IMR-90 (cell line): ENCODE results near the gene PDGFD. TPM values are rescaled to one million over a fixed set of nuclear protein-coding genes. Genes with fewer than 3 reads are reported as not detected.

Experiments used
- ATAC-seq: fragments of 200-7000 bp; cut with Tn5 transposase; 2 replicates; pipeline ENCODE4 v1.9.1; 2020; ENCODE audit warnings: low read depth, mild to moderate bottlenecking, moderate library complexity
- BruUV-seq: library from RNA; stranded (reverse); fragments of 400-500 nt; replicated peaks from 2 replicates; lab custom pipeline; 2021; lab: Mats Ljungman, UMichigan
- CTCF ChIA-PET: fragments of 300-600 bp; formaldehyde crosslinking; extraction: SDS; loops from one replicate; lab custom pipeline; 2021; ENCODE audit warnings: antibody characterized with exemption; lab: Yijun Ruan, JAX
- POLR2A ChIA-PET: fragments of 300-600 bp; sonication (Branson Sonifier 250); formaldehyde crosslinking; loops from one replicate; lab custom pipeline; 2022; ENCODE audit warnings: antibody characterized with exemption; ENCODE audit not compliant: unreplicated experiment; lab: Charles Lee
- DNase-seq: peaks from one replicate; pipeline ENCODE4 v3.0.0; 2013
- H2AFZ ChIP-seq: replicated peaks from 2 replicates; pipeline ENCODE3; 2013; ENCODE audit warnings: low read length, mild to moderate bottlenecking; ENCODE audit not compliant: poor library complexity
- H2AK5ac ChIP-seq: 2 replicates; pipeline ENCODE4 v1.6.1; 2013; ENCODE audit warnings: low read depth, low read length, inconsistent platforms
- H2AK9ac ChIP-seq: replicated peaks from 2 replicates; pipeline ENCODE3; 2013; ENCODE audit warnings: mild to moderate bottlenecking, low read depth, low read length, moderate library complexity; ENCODE audit not compliant: poor library complexity
- H2BK120ac ChIP-seq: 2 replicates; pipeline ENCODE4 v1.6.1; 2013; ENCODE audit warnings: low read depth, low read length, inconsistent platforms
- H2BK15ac ChIP-seq: 3 replicates; pipeline ENCODE4 v1.6.1; 2013; ENCODE audit warnings: low read depth, low read length, inconsistent platforms
- H2BK20ac ChIP-seq: 2 replicates; pipeline ENCODE4 v1.6.1; 2013; ENCODE audit warnings: low read depth, mild to moderate bottlenecking, inconsistent platforms, low read length, moderate library complexity
- H2BK5ac ChIP-seq: 2 replicates; pipeline ENCODE4 v1.6.1; 2013; ENCODE audit warnings: mild to moderate bottlenecking, low read depth, low read length, inconsistent platforms; ENCODE audit not compliant: poor library complexity, severe bottlenecking
- H3K14ac ChIP-seq: replicated peaks from 2 replicates; pipeline ENCODE4 v1.6.1; 2013; ENCODE audit warnings: low read depth, low read length, inconsistent platforms
- H3K18ac ChIP-seq: 2 replicates; pipeline ENCODE4 v1.6.1; 2013; ENCODE audit warnings: low read depth, low read length, control low read depth
- H3K23ac ChIP-seq: 2 replicates; pipeline ENCODE4 v1.6.1; 2013; ENCODE audit warnings: low read depth, low read length, inconsistent platforms
- H3K27ac ChIP-seq: 2 replicates; pipeline ENCODE4 v1.5.1; 2013; ENCODE audit warnings: mild to moderate bottlenecking, control low read depth, low read length; ENCODE audit not compliant: insufficient read depth
- H3K27me3 ChIP-seq: 2 replicates; pipeline ENCODE4 v1.6.1; 2013; ENCODE audit warnings: low read length; ENCODE audit not compliant: control insufficient read depth, insufficient read depth
- H3K36me3 ChIP-seq: 2 replicates; pipeline ENCODE4 v1.6.1; 2013; ENCODE audit warnings: low read length, mixed read lengths; ENCODE audit not compliant: control insufficient read depth, insufficient read depth
- H3K4ac ChIP-seq: 2 replicates; pipeline ENCODE4 v1.6.1; 2013; ENCODE audit warnings: low read depth, low read length, inconsistent platforms
- H3K4me1 ChIP-seq: 2 replicates; pipeline ENCODE4 v1.6.1; 2013; ENCODE audit warnings: low read length, mixed read lengths; ENCODE audit not compliant: control insufficient read depth, insufficient read depth
- H3K4me2 ChIP-seq: 2 replicates; pipeline ENCODE4 v1.6.1; 2013; ENCODE audit warnings: low read depth, mild to moderate bottlenecking, control low read depth, low read length, moderate library complexity
- H3K4me3 ChIP-seq: 2 replicates; pipeline ENCODE4 v1.5.1; 2013; ENCODE audit warnings: low read depth, mild to moderate bottlenecking, control low read depth, low read length, moderate library complexity; ENCODE audit not compliant: insufficient read depth
- H3K56ac ChIP-seq: 2 replicates; pipeline ENCODE4 v1.6.1; 2013; ENCODE audit warnings: low read length, inconsistent platforms; ENCODE audit not compliant: insufficient read depth; ENCODE audit errors: extremely low read depth
- H3K79me1 ChIP-seq, 2 experiments: 2 replicates each; pipeline ENCODE4 v1.6.1; 2013; ENCODE audit warnings: low read length in 2 of 2, inconsistent platforms in 1 of 2, low read depth in 1 of 2
- H3K9ac ChIP-seq: 2 replicates; pipeline ENCODE4 v1.6.1; 2013; ENCODE audit warnings: low read depth, low read length, control low read depth
- H3K9me1 ChIP-seq: 2 replicates; pipeline ENCODE4 v1.6.1; 2013; ENCODE audit warnings: low read length, inconsistent platforms; ENCODE audit not compliant: insufficient read depth
- H3K9me3 ChIP-seq: 2 replicates; pipeline ENCODE4 v1.6.1; 2013; ENCODE audit warnings: low read length; ENCODE audit not compliant: control insufficient read depth, insufficient read depth
- H4K20me1 ChIP-seq: 2 replicates; pipeline ENCODE4 v1.6.1; 2013; ENCODE audit warnings: low read length, inconsistent platforms; ENCODE audit not compliant: insufficient read depth
- H4K5ac ChIP-seq: 2 replicates; pipeline ENCODE4 v1.6.1; 2013; ENCODE audit warnings: mild to moderate bottlenecking, low read depth, low read length, control low read depth
- H4K8ac ChIP-seq, 2 experiments: 2 replicates each; pipeline ENCODE4 v1.6.1; 2013; ENCODE audit warnings: low read depth in 2 of 2, low read length in 2 of 2, control low read depth in 1 of 2, inconsistent platforms in 1 of 2
- H4K91ac ChIP-seq: 2 replicates; pipeline ENCODE4 v1.6.1; 2013; ENCODE audit warnings: low read depth, low read length, inconsistent platforms; ENCODE audit not compliant: insufficient read depth
- BHLHE40 ChIP-seq: fragments of 150-350 bp; IDR thresholded peaks from 2 replicates; pipeline ENCODE4 v1.6.1; 2016; ENCODE audit warnings: mild to moderate bottlenecking, low read depth, low read length
- CEBPB ChIP-seq: IDR thresholded peaks from 2 replicates; pipeline ENCODE4 v1.6.1; 2012; ENCODE audit warnings: low read depth, low read length, improper control_type of control experiment
- FOS ChIP-seq: fragments of 150-350 bp; IDR thresholded peaks from 2 replicates; pipeline ENCODE4 v1.6.1; 2016; ENCODE audit warnings: low read depth, low read length
- MXI1 ChIP-seq: IDR thresholded peaks from 2 replicates; pipeline ENCODE4 v1.6.1; 2012; ENCODE audit warnings: low read depth, mild to moderate bottlenecking, low read length, moderate library complexity, borderline replicate concordance
- POLR2A ChIP-seq: IDR thresholded peaks from 2 replicates; pipeline ENCODE4 v1.6.1; 2012; ENCODE audit warnings: mild to moderate bottlenecking, low read depth, low read length
- RAD21 ChIP-seq: IDR thresholded peaks from 2 replicates; pipeline ENCODE4 v1.6.1; 2012; ENCODE audit warnings: low read length, improper control_type of control experiment
- RFX5 ChIP-seq: IDR thresholded peaks from 2 replicates; pipeline ENCODE4 v1.8.0; 2012; ENCODE audit warnings: low read depth, mild to moderate bottlenecking, low read length, moderate library complexity
- WGBS, 2 experiments: methylation state at CpG; one replicate each; pipeline versions ENCODE4 v1.1.5 to v1.1.7; 2013; ENCODE audit warnings: missing lambda C conversion rate in 2 of 2; ENCODE audit not compliant: insufficient read length in 1 of 2; ENCODE audit errors: extremely low coverage in 2 of 2; 5-methylcytosine and 5-hydroxymethylcytosine counted together
- dilution Hi-C: fragments of 300-500 bp; cut with HindIII; formaldehyde crosslinking; loops from one replicate; pipeline ENCODE4 v1.14.3; 2018; ENCODE audit warnings: low sequenced_read_pairs; ENCODE audit not compliant: unreplicated experiment
- in situ Hi-C: fragments of 300-500 bp; cut with MboI; formaldehyde crosslinking; loops from 3 replicates; pipeline ENCODE4 v1.14.3; 2019; ENCODE audit warnings: low sequenced_read_pairs, inconsistent platforms, mixed read lengths
- intact Hi-C: fragments of 100-400 bp; cut with micrococcal nuclease; formaldehyde crosslinking; loops from 2 replicates; pipeline ENCODE4 v1.10.0; 2022
- polyA plus RNA-seq, 3 experiments: library from polyadenylated mRNA; depleted of rRNA; stranded (reverse); fragments of >200 nt; gene quantifications; 2 replicates each; pipeline ENCODE4 v1.2.3, GENCODE V29; 2012; ENCODE audit warnings: low replicate concordance in 1 of 3
- total RNA-seq: library from RNA; depleted of rRNA; stranded (reverse); fragments of >200 nt; gene quantifications from 2 replicates; pipeline ENCODE4 v1.2.3, GENCODE V29; 2012
- TF ChIP-seq, protein P1 (sequence below): fragments of 150-350 bp; IDR thresholded peaks from 2 replicates; pipeline ENCODE4 v1.6.1; 2017; ENCODE audit warnings: mild to moderate bottlenecking, antibody characterized with exemption, low read length, low read depth

PDGFD gene
- total and polyA plus RNA-seq, 2 of the 4 experiments (the other 2 are of a cell fraction), result 2.1 to 3.0 TPM

DNA sequence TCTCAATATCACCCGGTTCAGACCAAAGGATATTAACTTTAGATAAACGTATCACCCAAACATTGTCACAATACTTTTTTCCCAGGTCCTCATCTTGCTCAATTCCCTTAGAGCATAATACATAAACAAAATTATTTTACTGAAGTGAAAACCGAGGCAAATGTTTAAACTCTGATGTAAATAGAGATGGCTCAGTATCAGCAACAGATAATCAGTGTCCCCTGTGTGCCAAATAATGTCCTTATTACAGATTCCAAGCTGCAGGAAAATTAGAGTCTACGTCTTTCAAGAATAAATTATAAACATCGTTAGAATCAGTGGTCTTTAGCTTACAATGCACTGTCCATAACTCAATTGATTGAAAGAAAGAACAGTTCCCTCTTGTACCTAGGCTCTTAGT, 77.3 kb downstream of the PDGFD start:
- H2BK5ac ChIP-seq, result no peak overlapping the region
- dilution Hi-C loops, result no loop called here
- no TSS peak for BruUV-seq
- no CpG with 5 or more reads among the region's 5 CpGs for WGBS, 2 experiments
- no peak overlapping the region for H3K18ac ChIP-seq
- peaks cover 5% of the 10 kb centered on the region for H3K4me1 ChIP-seq
- in situ Hi-C loops, result no loop called here
- no peak overlapping the region for H3K4ac ChIP-seq
- ChIA-PET CTCF (interaction anchor here (0.6 to 1.2 kb wide), 5 partner anchors 15 to 659 kb away, joined by 3 to 7 read pairs (median 5); no protein-coding TSS in a partner anchor), POLR2A (no interaction called here)
- no peak overlapping the region for H4K8ac ChIP-seq
- H3K4me3 ChIP-seq, result no peak overlapping the region
- no peak overlapping the region for H3K9ac ChIP-seq
- no peak overlapping the region for H2AK5ac ChIP-seq
- no peak overlapping the region for H3K56ac ChIP-seq
- H3K4me2 ChIP-seq, result peak overlapping the region; percentile 2; the same call in 1 of the 2 replicates
- H2AK9ac ChIP-seq, result no peak overlapping the region
- no peak overlapping the region for H2AFZ ChIP-seq
- no peaks in the 10 kb centered on the region for H3K79me1 ChIP-seq
- H3K36me3 ChIP-seq, result no peaks in the 10 kb centered on the region
- no peak for TF ChIP-seq POLR2A
- TF ChIP-seq CEBPB, result no peak
- no peak for TF ChIP-seq RFX5
- TF ChIP-seq MXI1, result no peak
- no peak for TF ChIP-seq RAD21
- TF ChIP-seq BHLHE40, result no peak
- TF ChIP-seq, protein P1, sequence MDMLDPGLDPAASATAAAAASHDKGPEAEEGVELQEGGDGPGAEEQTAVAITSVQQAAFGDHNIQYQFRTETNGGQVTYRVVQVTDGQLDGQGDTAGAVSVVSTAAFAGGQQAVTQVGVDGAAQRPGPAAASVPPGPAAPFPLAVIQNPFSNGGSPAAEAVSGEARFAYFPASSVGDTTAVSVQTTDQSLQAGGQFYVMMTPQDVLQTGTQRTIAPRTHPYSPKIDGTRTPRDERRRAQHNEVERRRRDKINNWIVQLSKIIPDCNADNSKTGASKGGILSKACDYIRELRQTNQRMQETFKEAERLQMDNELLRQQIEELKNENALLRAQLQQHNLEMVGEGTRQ, result no peak
- TF ChIP-seq FOS, result no peak
- H2BK20ac ChIP-seq, result no peak overlapping the region
- H3K9me3 ChIP-seq, result no peaks in the 10 kb centered on the region
- H4K5ac ChIP-seq, result no peak overlapping the region
- ATAC-seq (peak; percentile 49; the same call in 1 of the 2 replicates), DNase-seq (peak; percentile 5)
- no peak overlapping the region for H3K14ac ChIP-seq
- intact Hi-C loops, result no loop called here
- H2BK120ac ChIP-seq, result no peak overlapping the region
- H4K20me1 ChIP-seq, result no peaks in the 10 kb centered on the region
- H3K27me3 ChIP-seq, result no peaks in the 10 kb centered on the region
- no peak overlapping the region for H4K91ac ChIP-seq
- H3K27ac ChIP-seq, result peak overlapping the region; percentile 59; the same call in 1 of the 2 replicates
- no peak overlapping the region for H2BK15ac ChIP-seq
- no peaks in the 10 kb centered on the region for H3K9me1 ChIP-seq
- H3K23ac ChIP-seq, result no peak overlapping the region
